MG63 (cell line): ENCODE data around the gene SOX13. TPM values are rescaled to one million over a fixed set of nuclear protein-coding genes. Genes with fewer than 3 reads are reported as not detected.

Experiments used
- DNase-seq: peaks from one replicate; pipeline ENCODE4 v3.0.0-alpha.2; 2020
- H3K27me3 ChIP-seq: fragments of 250-450 bp; sonication (Bioruptor Pico); 2 replicates; pipeline ENCODE4 v1.5.1; 2020; ENCODE audit warnings: mild to moderate bottlenecking, moderate library complexity
- H3K36me3 ChIP-seq: fragments of 250-450 bp; sonication (Bioruptor Pico); 2 replicates; pipeline ENCODE4 v1.5.1; 2020; ENCODE audit warnings: mild to moderate bottlenecking, moderate library complexity
- H3K4me3 ChIP-seq: fragments of 250-450 bp; sonication (Bioruptor Pico); 2 replicates; pipeline ENCODE4 v1.5.1; 2020; ENCODE audit warnings: mild to moderate bottlenecking, moderate library complexity
- H3K9me3 ChIP-seq: fragments of 250-450 bp; sonication (Bioruptor Pico); 2 replicates; pipeline ENCODE4 v1.5.1; 2020; ENCODE audit warnings: mild to moderate bottlenecking, moderate library complexity
- total RNA-seq: library from RNA; depleted of rRNA; stranded (reverse); fragments of >200 nt; shearing (Covaris generic); gene quantifications from 2 replicates; pipeline ENCODE4 v1.2.3, GENCODE V29; 2014; ENCODE audit warnings: low replicate concordance

Gene SOX13
- total RNA-seq, 1 experiment from 2014 or later, result 0.86 TPM

- peak; percentile 51 for DNase-seq
- H3K4me3 ChIP-seq, result no peak overlapping the region
- H3K27me3 ChIP-seq, result no peaks in the 10 kb centered on the region
- H3K9me3 ChIP-seq, result no peaks in the 10 kb centered on the region
- H3K36me3 ChIP-seq, result no peaks in the 10 kb centered on the region
These were observed 57.3 kb downstream of the SOX13 start for GRCh38 chr1:204130178-204130577.

GRCh38 chr1:204130981-204131892 is 58.3 kb downstream of the SOX13 start:
- no peaks in the 10 kb centered on the region for H3K36me3 ChIP-seq
- no peak overlapping the region for H3K4me3 ChIP-seq
- no peaks in the 10 kb centered on the region for H3K9me3 ChIP-seq
- no peaks in the 10 kb centered on the region for H3K27me3 ChIP-seq
- DNase-seq, result peak; percentile 92

- Histone ChIP-seq H3K27me3 (no peaks in the 10 kb centered on the region), H3K36me3 (no peaks in the 10 kb centered on the region), H3K9me3 (no peaks in the 10 kb centered on the region), H3K4me3 (no peak overlapping the region)
- DNase-seq, result no peak
These were observed 59.1 kb downstream of the SOX13 start for GRCh38 chr1:204131978-204132377.

GRCh38 chr1:204132718-204133117 is 59.8 kb downstream of the SOX13 start:
- DNase-seq, result no peak
- H3K36me3 ChIP-seq, result no peaks in the 10 kb centered on the region
- H3K4me3 ChIP-seq, result no peak overlapping the region

GRCh38 chr1:204134103-204134502 is 61.2 kb downstream of the SOX13 start:
- no peaks in the 10 kb centered on the region for H3K9me3 ChIP-seq
- peak; percentile 30 for DNase-seq
- H3K36me3 ChIP-seq, result no peaks in the 10 kb centered on the region
- no peaks in the 10 kb centered on the region for H3K27me3 ChIP-seq
- no peak overlapping the region for H3K4me3 ChIP-seq

More at GRCh38 chr1:204132718-204133117, 59.8 kb downstream of the SOX13 start:
- Histone ChIP-seq H3K27me3 (no peaks in the 10 kb centered on the region), H3K9me3 (no peaks in the 10 kb centered on the region)

- no peak for DNase-seq
- no peaks in the 10 kb centered on the region for H3K9me3 ChIP-seq
- H3K27me3 ChIP-seq, result no peaks in the 10 kb centered on the region
- H3K4me3 ChIP-seq, result no peak overlapping the region
- no peaks in the 10 kb centered on the region for H3K36me3 ChIP-seq
These were observed 63.9 kb downstream of the SOX13 start for GRCh38 chr1:204136814-204137213.

- DNase-seq, result no peak
- H3K4me3 ChIP-seq, result no peak overlapping the region
- H3K27me3 ChIP-seq, result no peaks in the 10 kb centered on the region
- H3K9me3 ChIP-seq, result no peaks in the 10 kb centered on the region
- H3K36me3 ChIP-seq, result no peaks in the 10 kb centered on the region
These were observed 66.2 kb downstream of the SOX13 start for GRCh38 chr1:204139088-204139487.

GRCh38 chr1:204139952-204140351 is 67.0 kb downstream of the SOX13 start:
- Histone ChIP-seq H3K36me3 (no peaks in the 10 kb centered on the region), H3K27me3 (no peaks in the 10 kb centered on the region), H3K4me3 (no peak overlapping the region), H3K9me3 (no peaks in the 10 kb centered on the region)
- DNase-seq, result no peak

- no peak for DNase-seq
- Histone ChIP-seq H3K27me3 (no peaks in the 10 kb centered on the region), H3K4me3 (no peak overlapping the region), H3K36me3 (no peaks in the 10 kb centered on the region), H3K9me3 (no peaks in the 10 kb centered on the region)
These were observed 68.2 kb downstream of the SOX13 start for GRCh38 chr1:204141131-204141530.

- H3K9me3 ChIP-seq, result no peaks in the 10 kb centered on the region
- no peak for DNase-seq
- no peaks in the 10 kb centered on the region for H3K36me3 ChIP-seq
- no peak overlapping the region for H3K4me3 ChIP-seq
- no peaks in the 10 kb centered on the region for H3K27me3 ChIP-seq
These were observed 69.4 kb downstream of the SOX13 start for GRCh38 chr1:204142032-204142974.

- H3K36me3 ChIP-seq, result no peaks in the 10 kb centered on the region
- no peak overlapping the region for H3K4me3 ChIP-seq
- H3K27me3 ChIP-seq, result no peaks in the 10 kb centered on the region
- no peak for DNase-seq
- H3K9me3 ChIP-seq, result no peaks in the 10 kb centered on the region
These were observed 70.5 kb downstream of the SOX13 start for GRCh38 chr1:204143276-204144041.

GRCh38 chr1:204145033-204145504 is 72.2 kb downstream of the SOX13 start:
- Histone ChIP-seq H3K4me3 (no peak overlapping the region), H3K36me3 (no peaks in the 10 kb centered on the region), H3K9me3 (no peaks in the 10 kb centered on the region), H3K27me3 (no peaks in the 10 kb centered on the region)
- DNase-seq, result no peak

- no peaks in the 10 kb centered on the region for H3K36me3 ChIP-seq
- no peak overlapping the region for H3K4me3 ChIP-seq
- no peaks in the 10 kb centered on the region for H3K9me3 ChIP-seq
- no peaks in the 10 kb centered on the region for H3K27me3 ChIP-seq
- DNase-seq, result no peak
These were observed 73.4 kb downstream of the SOX13 start for GRCh38 chr1:204146309-204146708.

- DNase-seq, result no peak
- H3K27me3 ChIP-seq, result no peaks in the 10 kb centered on the region
- H3K4me3 ChIP-seq, result no peak overlapping the region
- no peaks in the 10 kb centered on the region for H3K36me3 ChIP-seq
- no peaks in the 10 kb centered on the region for H3K9me3 ChIP-seq
These were observed 74.0 kb downstream of the SOX13 start for GRCh38 chr1:204146965-204147364.

GRCh38 chr1:204147406-204148383 is 74.8 kb downstream of the SOX13 start:
- Histone ChIP-seq H3K27me3 (no peaks in the 10 kb centered on the region), H3K4me3 (no peak overlapping the region), H3K9me3 (no peaks in the 10 kb centered on the region), H3K36me3 (no peaks in the 10 kb centered on the region)
- no peak for DNase-seq
